SK-N-MC (cell line): ENCODE results near the gene CDC73.

Source experiments
- EZH2 ChIP-seq: fragments of 200-600 bp; sonication (generic); IDR thresholded peaks from one replicate; pipeline ENCODE4 v1.6.1; 2017; ENCODE audit warnings: antibody characterized with exemption
- POLR2AphosphoS5 ChIP-seq: IDR thresholded peaks from 2 replicates; pipeline ENCODE4 v1.6.1; 2012; ENCODE audit warnings: mild to moderate bottlenecking, low read depth, low read length, borderline replicate concordance

DNA sequence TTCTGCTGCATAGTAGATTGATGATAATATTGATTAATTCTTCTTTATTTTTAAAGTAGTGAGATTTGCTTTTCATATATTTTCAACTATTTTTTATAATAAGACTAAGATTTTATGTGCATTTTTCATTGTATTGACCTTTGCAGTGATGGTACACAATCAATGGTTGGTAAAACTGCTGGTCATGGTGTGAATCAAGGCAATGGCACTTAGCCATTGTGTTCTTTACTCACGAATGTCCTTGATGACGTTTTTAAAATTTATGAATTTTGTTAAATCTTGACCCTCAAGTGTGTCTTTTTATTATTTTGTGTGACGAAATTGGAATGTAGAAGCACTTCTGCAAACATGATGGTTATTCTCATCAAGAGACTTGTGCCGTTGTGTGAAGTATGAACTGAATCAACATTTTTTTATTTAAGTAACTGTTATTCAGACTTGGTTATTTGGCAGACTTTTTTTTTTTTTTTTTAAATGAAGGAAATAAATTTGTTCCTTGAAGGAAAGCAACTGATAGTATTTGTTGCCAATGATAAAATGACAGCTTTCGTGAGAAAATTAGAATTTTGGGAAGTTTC lies 22.6 kb downstream of the CDC73 start:
- TF ChIP-seq EZH2 (no peak), POLR2AphosphoS5 (no peak)
